IMR-90 (cell line): ENCODE results near the gene PYGM. TPM values are rescaled to one million over a fixed set of nuclear protein-coding genes. Genes with fewer than 3 reads are reported as not detected.
A peak's percentile ranks its signal among the peaks of the same experiment; 100 is the strongest.

Experiments
- ATAC-seq: fragments of 200-7000 bp; cut with Tn5 transposase; 2 replicates; pipeline ENCODE4 v1.9.1; 2020; ENCODE audit warnings: low read depth, mild to moderate bottlenecking, moderate library complexity
- BruUV-seq: library from RNA; stranded (reverse); fragments of 400-500 nt; replicated peaks from 2 replicates; lab custom pipeline; 2021; lab: Mats Ljungman, UMichigan
- CTCF ChIA-PET: fragments of 300-600 bp; formaldehyde crosslinking; extraction: SDS; loops from one replicate; lab custom pipeline; 2021; ENCODE audit warnings: antibody characterized with exemption; lab: Yijun Ruan, JAX
- POLR2A ChIA-PET: fragments of 300-600 bp; sonication (Branson Sonifier 250); formaldehyde crosslinking; loops from one replicate; lab custom pipeline; 2022; ENCODE audit warnings: antibody characterized with exemption; ENCODE audit not compliant: unreplicated experiment; lab: Charles Lee
- DNase-seq: peaks from one replicate; pipeline ENCODE4 v3.0.0; 2013
- H2AFZ ChIP-seq: replicated peaks from 2 replicates; pipeline ENCODE3; 2013; ENCODE audit warnings: low read length, mild to moderate bottlenecking; ENCODE audit not compliant: poor library complexity
- H2AK5ac ChIP-seq: 2 replicates; pipeline ENCODE4 v1.6.1; 2013; ENCODE audit warnings: low read depth, low read length, inconsistent platforms
- H2AK9ac ChIP-seq: replicated peaks from 2 replicates; pipeline ENCODE3; 2013; ENCODE audit warnings: mild to moderate bottlenecking, low read depth, low read length, moderate library complexity; ENCODE audit not compliant: poor library complexity
- H2BK120ac ChIP-seq: 2 replicates; pipeline ENCODE4 v1.6.1; 2013; ENCODE audit warnings: low read depth, low read length, inconsistent platforms
- H2BK15ac ChIP-seq: 3 replicates; pipeline ENCODE4 v1.6.1; 2013; ENCODE audit warnings: low read depth, low read length, inconsistent platforms
- H2BK20ac ChIP-seq: 2 replicates; pipeline ENCODE4 v1.6.1; 2013; ENCODE audit warnings: low read depth, mild to moderate bottlenecking, inconsistent platforms, low read length, moderate library complexity
- H2BK5ac ChIP-seq: 2 replicates; pipeline ENCODE4 v1.6.1; 2013; ENCODE audit warnings: mild to moderate bottlenecking, low read depth, low read length, inconsistent platforms; ENCODE audit not compliant: poor library complexity, severe bottlenecking
- H3K14ac ChIP-seq: replicated peaks from 2 replicates; pipeline ENCODE4 v1.6.1; 2013; ENCODE audit warnings: low read depth, low read length, inconsistent platforms
- H3K18ac ChIP-seq: 2 replicates; pipeline ENCODE4 v1.6.1; 2013; ENCODE audit warnings: low read depth, low read length, control low read depth
- H3K23ac ChIP-seq: 2 replicates; pipeline ENCODE4 v1.6.1; 2013; ENCODE audit warnings: low read depth, low read length, inconsistent platforms
- H3K27ac ChIP-seq: 2 replicates; pipeline ENCODE4 v1.5.1; 2013; ENCODE audit warnings: mild to moderate bottlenecking, control low read depth, low read length; ENCODE audit not compliant: insufficient read depth
- H3K27me3 ChIP-seq: 2 replicates; pipeline ENCODE4 v1.6.1; 2013; ENCODE audit warnings: low read length; ENCODE audit not compliant: control insufficient read depth, insufficient read depth
- H3K36me3 ChIP-seq: 2 replicates; pipeline ENCODE4 v1.6.1; 2013; ENCODE audit warnings: low read length, mixed read lengths; ENCODE audit not compliant: control insufficient read depth, insufficient read depth
- H3K4ac ChIP-seq: 2 replicates; pipeline ENCODE4 v1.6.1; 2013; ENCODE audit warnings: low read depth, low read length, inconsistent platforms
- H3K4me1 ChIP-seq: 2 replicates; pipeline ENCODE4 v1.6.1; 2013; ENCODE audit warnings: low read length, mixed read lengths; ENCODE audit not compliant: control insufficient read depth, insufficient read depth
- H3K4me2 ChIP-seq: 2 replicates; pipeline ENCODE4 v1.6.1; 2013; ENCODE audit warnings: low read depth, mild to moderate bottlenecking, control low read depth, low read length, moderate library complexity
- H3K4me3 ChIP-seq: 2 replicates; pipeline ENCODE4 v1.5.1; 2013; ENCODE audit warnings: low read depth, mild to moderate bottlenecking, control low read depth, low read length, moderate library complexity; ENCODE audit not compliant: insufficient read depth
- H3K56ac ChIP-seq: 2 replicates; pipeline ENCODE4 v1.6.1; 2013; ENCODE audit warnings: low read length, inconsistent platforms; ENCODE audit not compliant: insufficient read depth; ENCODE audit errors: extremely low read depth
- H3K79me1 ChIP-seq, 2 experiments: 2 replicates each; pipeline ENCODE4 v1.6.1; 2013; ENCODE audit warnings: low read length in 2 of 2, inconsistent platforms in 1 of 2, low read depth in 1 of 2
- H3K9ac ChIP-seq: 2 replicates; pipeline ENCODE4 v1.6.1; 2013; ENCODE audit warnings: low read depth, low read length, control low read depth
- H3K9me1 ChIP-seq: 2 replicates; pipeline ENCODE4 v1.6.1; 2013; ENCODE audit warnings: low read length, inconsistent platforms; ENCODE audit not compliant: insufficient read depth
- H3K9me3 ChIP-seq: 2 replicates; pipeline ENCODE4 v1.6.1; 2013; ENCODE audit warnings: low read length; ENCODE audit not compliant: control insufficient read depth, insufficient read depth
- H4K20me1 ChIP-seq: 2 replicates; pipeline ENCODE4 v1.6.1; 2013; ENCODE audit warnings: low read length, inconsistent platforms; ENCODE audit not compliant: insufficient read depth
- H4K5ac ChIP-seq: 2 replicates; pipeline ENCODE4 v1.6.1; 2013; ENCODE audit warnings: mild to moderate bottlenecking, low read depth, low read length, control low read depth
- H4K8ac ChIP-seq, 2 experiments: 2 replicates each; pipeline ENCODE4 v1.6.1; 2013; ENCODE audit warnings: low read depth in 2 of 2, low read length in 2 of 2, control low read depth in 1 of 2, inconsistent platforms in 1 of 2
- H4K91ac ChIP-seq: 2 replicates; pipeline ENCODE4 v1.6.1; 2013; ENCODE audit warnings: low read depth, low read length, inconsistent platforms; ENCODE audit not compliant: insufficient read depth
- CEBPB ChIP-seq: IDR thresholded peaks from 2 replicates; pipeline ENCODE4 v1.6.1; 2012; ENCODE audit warnings: low read depth, low read length, improper control_type of control experiment
- CHD1 ChIP-seq: IDR thresholded peaks from 2 replicates; pipeline ENCODE4 v1.6.1; 2012; ENCODE audit warnings: low read depth, low read length, improper control_type of control experiment
- CTCF ChIP-seq: conservative IDR thresholded peaks from 2 replicates; pipeline ENCODE4 v1.5.1; 2012; ENCODE audit warnings: mild to moderate bottlenecking, low read depth, low read length, improper control_type of control experiment
- MAZ ChIP-seq: IDR thresholded peaks from 2 replicates; pipeline ENCODE4 v1.6.1; 2012; ENCODE audit warnings: low read depth, mild to moderate bottlenecking, low read length, improper control_type of control experiment, moderate library complexity, borderline replicate concordance
- RAD21 ChIP-seq: IDR thresholded peaks from 2 replicates; pipeline ENCODE4 v1.6.1; 2012; ENCODE audit warnings: low read length, improper control_type of control experiment
- RCOR1 ChIP-seq: IDR thresholded peaks from 2 replicates; pipeline ENCODE4 v1.6.1; 2012; ENCODE audit warnings: mild to moderate bottlenecking, low read length, improper control_type of control experiment; ENCODE audit not compliant: insufficient replicate concordance
- SMC3 ChIP-seq: fragments of 150-350 bp; IDR thresholded peaks from 2 replicates; pipeline ENCODE4 v1.6.1; 2016; ENCODE audit warnings: low read depth, mild to moderate bottlenecking, antibody characterized with exemption, low read length, moderate library complexity
- WGBS, 2 experiments: methylation state at CpG; one replicate each; pipeline versions ENCODE4 v1.1.5 to v1.1.7; 2013; ENCODE audit warnings: missing lambda C conversion rate in 2 of 2; ENCODE audit not compliant: insufficient read length in 1 of 2; ENCODE audit errors: extremely low coverage in 2 of 2; 5-methylcytosine and 5-hydroxymethylcytosine counted together
- dilution Hi-C: fragments of 300-500 bp; cut with HindIII; formaldehyde crosslinking; loops from one replicate; pipeline ENCODE4 v1.14.3; 2018; ENCODE audit warnings: low sequenced_read_pairs; ENCODE audit not compliant: unreplicated experiment
- in situ Hi-C: fragments of 300-500 bp; cut with MboI; formaldehyde crosslinking; loops from 3 replicates; pipeline ENCODE4 v1.14.3; 2019; ENCODE audit warnings: low sequenced_read_pairs, inconsistent platforms, mixed read lengths
- intact Hi-C: fragments of 100-400 bp; cut with micrococcal nuclease; formaldehyde crosslinking; loops from 2 replicates; pipeline ENCODE4 v1.10.0; 2022
- polyA plus RNA-seq, 3 experiments: library from polyadenylated mRNA; depleted of rRNA; stranded (reverse); fragments of >200 nt; gene quantifications; 2 replicates each; pipeline ENCODE4 v1.2.3, GENCODE V29; 2012; ENCODE audit warnings: low replicate concordance in 1 of 3
- total RNA-seq: library from RNA; depleted of rRNA; stranded (reverse); fragments of >200 nt; gene quantifications from 2 replicates; pipeline ENCODE4 v1.2.3, GENCODE V29; 2012

Gene PYGM
- total and polyA plus RNA-seq, 2 of the 4 experiments (the other 2 are of a cell fraction) = 0.18 to 0.21 TPM

- Histone ChIP-seq H3K9me3 (no peaks in the 10 kb centered on the region), H3K27me3 (peaks cover 69% of the 10 kb centered on the region), H2AK9ac (peak overlapping the region; percentile 91), H2BK5ac (no peak overlapping the region), H2AFZ (peak overlapping the region; percentile 90), H3K9ac (peak overlapping the region; percentile 21; the same call in 1 of the 2 replicates), H4K20me1 (peaks cover under 1% of the 10 kb centered on the region; the same call in 1 of the 2 replicates), H2AK5ac (no peak overlapping the region), H3K4me1 (peaks cover 12% of the 10 kb centered on the region), H3K14ac (no peak overlapping the region), H3K18ac (no peak overlapping the region), H3K56ac (no peak overlapping the region), H4K5ac (no peak overlapping the region), H3K4me2 (peak overlapping the region; percentile 78), H2BK120ac (no peak overlapping the region), H3K23ac (no peak overlapping the region), H4K8ac (no peak overlapping the region), H3K9me1 (peaks cover 4% of the 10 kb centered on the region), H2BK15ac (no peak overlapping the region), H2BK20ac (no peak overlapping the region), H3K4me3 (peak overlapping the region; percentile 36), H3K27ac (no peak overlapping the region), H4K91ac (no peak overlapping the region), H3K79me1 (no peaks in the 10 kb centered on the region), H3K36me3 (no peaks in the 10 kb centered on the region), H3K4ac (no peak overlapping the region)
- POLR2A ChIA-PET = no interaction called here
- DNase-seq (no peak), ATAC-seq (peak; percentile 76)
- CTCF ChIA-PET = no interaction called here
- WGBS, 2 experiments = 2% methylated on average over 19 of the region's 58 CpGs; no CpG with 5 or more reads in 1 of the 2 experiments
- in situ Hi-C loops (no loop called here), intact Hi-C loops (loop anchor here (1.0 kb wide), 1 partner anchor 24 kb away; no protein-coding TSS in a partner anchor), dilution Hi-C loops (no loop called here)
- BruUV-seq = no TSS peak
- TF ChIP-seq CTCF (peak; percentile 75), RAD21 (peak; percentile 52), CHD1 (no peak), CEBPB (peak; percentile 77), SMC3 (peak; percentile 35; the same call in 1 of the 2 replicates), RCOR1 (no peak), MAZ (peak; percentile 71; the same call in 1 of the 2 replicates)
These were observed 16.7 kb downstream of the PYGM start for GRCh38 chr11:64742889-64743590.
